ENCODE results near the gene C2CD4C.

- TF ChIP-seq YY1 (IDR thresholded peaks at IDR 0.05; ENCODE audit: insufficient read depth, insufficient read length): no peak
- TF ChIP-seq ZNF274 (IDR thresholded peaks at IDR 0.05; ENCODE audit: low read depth, low read length): no peak
These were observed 37.3 kb downstream of the C2CD4C start for GRCh38 chr19:371501-372168.
